ENCODE measurements around the gene USF3. TPM values are rescaled to one million over a fixed set of nuclear protein-coding genes. Genes with fewer than 3 reads are reported as not detected.

The USF3 gene
- total and polyA plus RNA-seq, 2 of the 13 experiments (the other 11 are each of a cell fraction or from before 2014, with no cell fraction given): 6.3 to 15.2 TPM

DNA sequence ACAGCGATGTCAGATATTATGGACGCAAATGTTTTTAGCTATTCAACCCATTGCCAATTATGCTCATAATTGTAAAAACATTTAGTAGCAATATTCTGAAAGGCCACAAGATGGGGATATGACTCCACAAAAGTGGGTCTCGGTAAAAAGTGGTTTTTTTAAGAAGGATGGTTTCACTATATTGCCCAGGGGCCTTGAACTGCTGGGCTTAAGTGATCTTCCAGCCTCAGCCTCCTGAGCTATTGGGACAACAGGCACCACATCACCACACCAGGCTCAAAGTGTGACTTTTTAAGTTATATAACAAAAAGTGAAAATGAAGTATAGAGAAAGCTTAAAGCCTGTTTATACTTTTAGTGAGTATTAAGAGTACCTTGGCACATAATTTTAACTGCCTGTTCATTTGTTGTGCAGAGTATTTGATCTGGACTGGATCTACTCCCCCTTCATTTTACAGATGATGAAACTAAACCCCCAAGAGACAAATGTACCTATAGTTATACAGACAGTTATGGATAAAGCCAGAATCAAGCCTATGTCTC, 40.2 kb upstream of the USF3 start (continued):
- TF ChIP-seq, protein P1, sequence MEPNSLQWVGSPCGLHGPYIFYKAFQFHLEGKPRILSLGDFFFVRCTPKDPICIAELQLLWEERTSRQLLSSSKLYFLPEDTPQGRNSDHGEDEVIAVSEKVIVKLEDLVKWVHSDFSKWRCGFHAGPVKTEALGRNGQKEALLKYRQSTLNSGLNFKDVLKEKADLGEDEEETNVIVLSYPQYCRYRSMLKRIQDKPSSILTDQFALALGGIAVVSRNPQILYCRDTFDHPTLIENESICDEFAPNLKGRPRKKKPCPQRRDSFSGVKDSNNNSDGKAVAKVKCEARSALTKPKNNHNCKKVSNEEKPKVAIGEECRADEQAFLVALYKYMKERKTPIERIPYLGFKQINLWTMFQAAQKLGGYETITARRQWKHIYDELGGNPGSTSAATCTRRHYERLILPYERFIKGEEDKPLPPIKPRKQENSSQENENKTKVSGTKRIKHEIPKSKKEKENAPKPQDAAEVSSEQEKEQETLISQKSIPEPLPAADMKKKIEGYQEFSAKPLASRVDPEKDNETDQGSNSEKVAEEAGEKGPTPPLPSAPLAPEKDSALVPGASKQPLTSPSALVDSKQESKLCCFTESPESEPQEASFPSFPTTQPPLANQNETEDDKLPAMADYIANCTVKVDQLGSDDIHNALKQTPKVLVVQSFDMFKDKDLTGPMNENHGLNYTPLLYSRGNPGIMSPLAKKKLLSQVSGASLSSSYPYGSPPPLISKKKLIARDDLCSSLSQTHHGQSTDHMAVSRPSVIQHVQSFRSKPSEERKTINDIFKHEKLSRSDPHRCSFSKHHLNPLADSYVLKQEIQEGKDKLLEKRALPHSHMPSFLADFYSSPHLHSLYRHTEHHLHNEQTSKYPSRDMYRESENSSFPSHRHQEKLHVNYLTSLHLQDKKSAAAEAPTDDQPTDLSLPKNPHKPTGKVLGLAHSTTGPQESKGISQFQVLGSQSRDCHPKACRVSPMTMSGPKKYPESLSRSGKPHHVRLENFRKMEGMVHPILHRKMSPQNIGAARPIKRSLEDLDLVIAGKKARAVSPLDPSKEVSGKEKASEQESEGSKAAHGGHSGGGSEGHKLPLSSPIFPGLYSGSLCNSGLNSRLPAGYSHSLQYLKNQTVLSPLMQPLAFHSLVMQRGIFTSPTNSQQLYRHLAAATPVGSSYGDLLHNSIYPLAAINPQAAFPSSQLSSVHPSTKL (CRISPR knock-in tag; IDR thresholded peaks at IDR 0.05): 0 out of 2 replicates have a peak, but pooled peaks have one; percentile 36
- TF ChIP-seq GATAD2A (CRISPR knock-in tag; IDR thresholded peaks at IDR 0.05) (0 out of 2 replicates have a peak, but pooled peaks have one; percentile 16), RFXANK (CRISPR knock-in tag; IDR thresholded peaks at IDR 0.05) (no peak), SOX6 (IDR thresholded peaks at IDR 0.05) (no peak), SOX6 (CRISPR knock-in tag; IDR thresholded peaks at IDR 0.05) (peak; percentile 12; the same call in 1 of the 2 replicates), MBD4 (IDR thresholded peaks at IDR 0.05; ENCODE audit: borderline replicate concordance, low read length) (0 out of 2 replicates have a peak, but pooled peaks have one; percentile 17), HMGXB4 (CRISPR knock-in tag; IDR thresholded peaks at IDR 0.05; ENCODE audit: borderline replicate concordance in 1 of 2, low read depth in 1 of 2) (0 out of 4 replicates have a peak, but pooled peaks have one; percentile 21 to 37), RAD21 (CRISPR knock-in tag; IDR thresholded peaks at IDR 0.05) (peak; percentile 83), MIXL1 (CRISPR knock-in tag; IDR thresholded peaks at IDR 0.05) (peak; percentile 36; the same call in 1 of the 2 replicates), ZNF530 (CRISPR knock-in tag; IDR thresholded peaks at IDR 0.05; ENCODE audit: low read depth) (no peak), SOX5 (CRISPR knock-in tag; IDR thresholded peaks at IDR 0.05; ENCODE audit: borderline replicate concordance) (0 out of 2 replicates have a peak, but pooled peaks have one; percentile 15), RCOR2 (CRISPR knock-in tag; IDR thresholded peaks at IDR 0.05) (peak; percentile 59; the same call in 1 of the 2 replicates), ZMAT3 (CRISPR knock-in tag; conservative IDR thresholded peaks at IDR 0.05) (no peak), ZNF121 (CRISPR knock-in tag; IDR thresholded peaks at IDR 0.05) (0 out of 2 replicates have a peak, but pooled peaks have one; percentile 35)
- TF ChIP-seq, protein P2, sequence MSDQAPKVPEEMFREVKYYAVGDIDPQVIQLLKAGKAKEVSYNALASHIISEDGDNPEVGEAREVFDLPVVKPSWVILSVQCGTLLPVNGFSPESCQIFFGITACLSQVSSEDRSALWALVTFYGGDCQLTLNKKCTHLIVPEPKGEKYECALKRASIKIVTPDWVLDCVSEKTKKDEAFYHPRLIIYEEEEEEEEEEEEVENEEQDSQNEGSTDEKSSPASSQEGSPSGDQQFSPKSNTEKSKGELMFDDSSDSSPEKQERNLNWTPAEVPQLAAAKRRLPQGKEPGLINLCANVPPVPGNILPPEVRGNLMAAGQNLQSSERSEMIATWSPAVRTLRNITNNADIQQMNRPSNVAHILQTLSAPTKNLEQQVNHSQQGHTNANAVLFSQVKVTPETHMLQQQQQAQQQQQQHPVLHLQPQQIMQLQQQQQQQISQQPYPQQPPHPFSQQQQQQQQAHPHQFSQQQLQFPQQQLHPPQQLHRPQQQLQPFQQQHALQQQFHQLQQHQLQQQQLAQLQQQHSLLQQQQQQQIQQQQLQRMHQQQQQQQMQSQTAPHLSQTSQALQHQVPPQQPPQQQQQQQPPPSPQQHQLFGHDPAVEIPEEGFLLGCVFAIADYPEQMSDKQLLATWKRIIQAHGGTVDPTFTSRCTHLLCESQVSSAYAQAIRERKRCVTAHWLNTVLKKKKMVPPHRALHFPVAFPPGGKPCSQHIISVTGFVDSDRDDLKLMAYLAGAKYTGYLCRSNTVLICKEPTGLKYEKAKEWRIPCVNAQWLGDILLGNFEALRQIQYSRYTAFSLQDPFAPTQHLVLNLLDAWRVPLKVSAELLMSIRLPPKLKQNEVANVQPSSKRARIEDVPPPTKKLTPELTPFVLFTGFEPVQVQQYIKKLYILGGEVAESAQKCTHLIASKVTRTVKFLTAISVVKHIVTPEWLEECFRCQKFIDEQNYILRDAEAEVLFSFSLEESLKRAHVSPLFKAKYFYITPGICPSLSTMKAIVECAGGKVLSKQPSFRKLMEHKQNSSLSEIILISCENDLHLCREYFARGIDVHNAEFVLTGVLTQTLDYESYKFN (CRISPR knock-in tag; conservative IDR thresholded peaks at IDR 0.05): peak; percentile 50; the same call in 1 of the 2 replicates
- TF ChIP-seq, protein P3, sequence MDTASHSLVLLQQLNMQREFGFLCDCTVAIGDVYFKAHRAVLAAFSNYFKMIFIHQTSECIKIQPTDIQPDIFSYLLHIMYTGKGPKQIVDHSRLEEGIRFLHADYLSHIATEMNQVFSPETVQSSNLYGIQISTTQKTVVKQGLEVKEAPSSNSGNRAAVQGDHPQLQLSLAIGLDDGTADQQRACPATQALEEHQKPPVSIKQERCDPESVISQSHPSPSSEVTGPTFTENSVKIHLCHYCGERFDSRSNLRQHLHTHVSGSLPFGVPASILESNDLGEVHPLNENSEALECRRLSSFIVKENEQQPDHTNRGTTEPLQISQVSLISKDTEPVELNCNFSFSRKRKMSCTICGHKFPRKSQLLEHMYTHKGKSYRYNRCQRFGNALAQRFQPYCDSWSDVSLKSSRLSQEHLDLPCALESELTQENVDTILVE (CRISPR knock-in tag; IDR thresholded peaks at IDR 0.05): 0 out of 2 replicates have a peak, but pooled peaks have one; percentile 25
- TF ChIP-seq, protein P4, sequence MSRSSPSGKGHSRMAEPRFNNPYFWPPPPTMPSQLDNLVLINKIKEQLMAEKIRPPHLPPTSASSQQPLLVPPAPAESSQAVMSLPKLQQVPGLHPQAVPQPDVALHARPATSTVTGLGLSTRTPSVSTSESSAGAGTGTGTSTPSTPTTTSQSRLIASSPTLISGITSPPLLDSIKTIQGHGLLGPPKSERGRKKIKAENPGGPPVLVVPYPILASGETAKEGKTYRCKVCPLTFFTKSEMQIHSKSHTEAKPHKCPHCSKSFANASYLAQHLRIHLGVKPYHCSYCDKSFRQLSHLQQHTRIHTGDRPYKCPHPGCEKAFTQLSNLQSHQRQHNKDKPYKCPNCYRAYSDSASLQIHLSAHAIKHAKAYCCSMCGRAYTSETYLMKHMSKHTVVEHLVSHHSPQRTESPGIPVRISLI (CRISPR knock-in tag; IDR thresholded peaks at IDR 0.05; ENCODE audit: borderline replicate concordance): peak; percentile 82
